Neuronal stem cell (in vitro differentiated cells): ENCODE measurements around the gene CUL3. TPM values are rescaled to one million over a fixed set of nuclear protein-coding genes. Genes with fewer than 3 reads are reported as not detected.

Experiments
- DNase-seq: peaks from one replicate; pipeline ENCODE4 v3.0.0-alpha.2; 2013; ENCODE audit warnings: low spot score
- H2AFZ ChIP-seq: one replicate; pipeline ENCODE4 v1.6.1; 2013; ENCODE audit warnings: mild to moderate bottlenecking, low read length, inconsistent platforms
- H2AK5ac ChIP-seq: 2 replicates; pipeline ENCODE4 v1.6.1; 2013; ENCODE audit warnings: low read depth, mild to moderate bottlenecking, inconsistent platforms, low read length, moderate library complexity, mixed read lengths
- H2BK120ac ChIP-seq: 2 replicates; pipeline ENCODE4 v1.6.1; 2013; ENCODE audit warnings: low read depth, mild to moderate bottlenecking, inconsistent platforms, low read length, moderate library complexity, mixed read lengths
- H2BK12ac ChIP-seq: one replicate; pipeline ENCODE4 v1.6.1; 2013; ENCODE audit warnings: low read length, inconsistent platforms
- H2BK15ac ChIP-seq: 2 replicates; pipeline ENCODE4 v1.6.1; 2013; ENCODE audit warnings: mild to moderate bottlenecking, low read length, inconsistent platforms, mixed read lengths
- H2BK5ac ChIP-seq: one replicate; pipeline ENCODE4 v1.6.1; 2013; ENCODE audit warnings: inconsistent platforms, mild to moderate bottlenecking, low read length, moderate library complexity
- H3K14ac ChIP-seq: one replicate; pipeline ENCODE4 v1.6.1; 2013; ENCODE audit warnings: low read length, inconsistent platforms
- H3K18ac ChIP-seq: 2 replicates; pipeline ENCODE4 v1.6.1; 2013; ENCODE audit warnings: low read length, inconsistent platforms
- H3K23ac ChIP-seq: 2 replicates; pipeline ENCODE4 v1.6.1; 2013; ENCODE audit warnings: low read depth, mild to moderate bottlenecking, mixed read lengths, low read length, inconsistent platforms; ENCODE audit not compliant: poor library complexity
- H3K27ac ChIP-seq: replicated peaks from 3 replicates; pipeline ENCODE4 v1.5.1; 2013; ENCODE audit warnings: low read length, inconsistent platforms
- H3K27me3 ChIP-seq, 3 experiments: 2 replicates each; pipeline ENCODE4 v1.6.1; 2013; ENCODE audit warnings: low read length in 3 of 3, mild to moderate bottlenecking in 2 of 3, inconsistent platforms in 1 of 3, low read depth in 1 of 3, mixed read lengths in 1 of 3, moderate library complexity in 1 of 3; ENCODE audit not compliant: control insufficient read depth in 3 of 3, insufficient read depth in 3 of 3
- H3K36me3 ChIP-seq, 2 donors: replicated peaks in 1 of 2; 2 replicates each; pipeline ENCODE4 v1.6.1; 2013; ENCODE audit warnings: low read length in 2 of 2; ENCODE audit not compliant: control insufficient read depth in 2 of 2, insufficient read depth in 2 of 2
- H3K4ac ChIP-seq: 2 replicates; pipeline ENCODE4 v1.6.1; 2013; ENCODE audit warnings: inconsistent platforms, mild to moderate bottlenecking, low read length, moderate library complexity
- H3K4me1 ChIP-seq, 2 donors: 1 replicate in 1 of 2; 2 replicates in 1 of 2; pipeline ENCODE4 v1.6.1; 2013; ENCODE audit warnings: low read length in 2 of 2, low read depth in 1 of 2; ENCODE audit not compliant: control insufficient read depth in 2 of 2, insufficient read depth in 1 of 2
- H3K4me2 ChIP-seq: one replicate; pipeline ENCODE4 v1.6.1; 2013; ENCODE audit warnings: mild to moderate bottlenecking, low read length, inconsistent platforms; ENCODE audit not compliant: insufficient read depth, poor library complexity, severe bottlenecking
- H3K4me3 ChIP-seq, 2 donors: 2 replicates each; pipeline ENCODE4 v1.5.1; 2013; ENCODE audit warnings: low read length in 2 of 2, mild to moderate bottlenecking in 2 of 2, inconsistent platforms in 1 of 2, moderate library complexity in 1 of 2
- H3K79me1 ChIP-seq: one replicate; pipeline ENCODE4 v1.6.1; 2013; ENCODE audit warnings: low read depth, mild to moderate bottlenecking, inconsistent platforms, low read length, moderate library complexity
- H3K9ac ChIP-seq: one replicate; pipeline ENCODE4 v1.6.1; 2013; ENCODE audit warnings: mild to moderate bottlenecking, low read depth, low read length, inconsistent platforms; ENCODE audit not compliant: poor library complexity
- H3K9me3 ChIP-seq, 2 donors: replicated peaks in 1 of 2; 2 replicates each; pipeline versions ENCODE3 to v1.6.1; 2013; ENCODE audit warnings: low read length in 2 of 2, mild to moderate bottlenecking in 2 of 2, inconsistent platforms in 1 of 2, low read depth in 1 of 2, mixed read lengths in 1 of 2, moderate library complexity in 1 of 2; ENCODE audit not compliant: control insufficient read depth in 2 of 2, insufficient read depth in 1 of 2
- H4K8ac ChIP-seq: one replicate; pipeline ENCODE4 v1.6.1; 2013; ENCODE audit warnings: low read depth, mild to moderate bottlenecking, inconsistent platforms, low read length, moderate library complexity
- H4K91ac ChIP-seq: one replicate; pipeline ENCODE4 v1.6.1; 2013; ENCODE audit warnings: low read length, low read depth, mild to moderate bottlenecking, inconsistent platforms; ENCODE audit not compliant: poor library complexity
- WGBS, 2 donors: extraction: QIAGEN DNeasy Blood & Tissue Kit; methylation state at CpG; one replicate each; pipeline ENCODE4 v1.1.7; 2013; ENCODE audit warnings: missing lambda C conversion rate in 2 of 2, mixed read lengths in 1 of 2; ENCODE audit not compliant: insufficient read length in 2 of 2, insufficient replicate concordance in 1 of 2; ENCODE audit errors: extremely low coverage in 2 of 2; 5-methylcytosine and 5-hydroxymethylcytosine counted together
- polyA plus RNA-seq, 2 experiments: library from polyadenylated mRNA; stranded (reverse); fragments of 200-250 nt; gene quantifications; one replicate each; pipeline ENCODE4 v1.2.3, GENCODE V29; 2013

Gene CUL3
- 101 TPM for polyA plus RNA-seq (2013, experiment 1 of 2)
- polyA plus RNA-seq (2013, experiment 2 of 2), result 101 TPM

DNA sequence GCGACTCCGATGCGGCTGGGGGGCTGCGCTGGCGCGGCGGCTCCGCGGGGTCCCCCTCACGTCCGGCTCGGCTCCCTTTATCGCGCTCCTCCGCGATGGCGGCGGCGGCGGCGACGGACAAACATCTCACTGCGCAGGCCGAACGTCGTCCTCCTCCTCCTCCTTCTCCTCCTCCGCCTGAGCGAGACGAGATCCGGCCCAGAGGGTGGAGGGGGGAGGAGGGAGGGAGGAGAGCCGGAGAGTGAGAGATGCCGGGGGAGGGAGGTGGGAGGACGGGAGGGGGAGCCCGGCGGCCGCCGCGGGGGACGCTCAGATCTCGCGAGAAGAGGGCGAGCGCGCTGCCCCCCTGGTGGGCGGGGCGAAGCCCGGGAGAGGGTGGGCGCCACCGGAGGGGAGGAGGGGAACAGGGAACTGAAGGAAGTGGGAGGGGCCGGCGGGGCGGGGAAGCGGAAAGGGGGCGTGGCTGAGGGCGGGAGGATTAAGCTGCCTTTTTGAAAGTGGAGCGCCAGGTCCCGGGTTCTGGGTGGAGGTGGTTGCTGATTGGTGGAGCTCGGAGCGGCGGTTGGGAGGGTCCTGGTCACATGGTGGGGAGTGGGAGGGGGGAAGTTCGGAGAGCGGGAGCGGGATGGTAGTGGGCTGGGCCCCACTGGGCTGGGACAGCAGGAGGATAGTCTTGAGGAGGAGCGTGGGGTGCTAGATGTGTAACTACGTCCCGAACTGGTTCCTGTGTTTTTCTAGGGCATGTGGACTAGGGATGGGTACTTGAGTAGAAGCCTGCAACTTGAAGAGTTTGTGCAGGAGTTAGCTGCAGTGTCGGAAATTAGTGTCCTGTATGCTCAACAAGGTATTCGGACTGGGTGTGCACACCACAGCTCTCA is at the start of gene CUL3:
Gene CUL3, minus strand, starts transcription at position 153 of the 878 bp plus-strand sequence. CDS start 354 bp downstream, outside the sequence.
- peak within 1 kb of the TSS; percentile 96 for H2AK5ac ChIP-seq
- H2AFZ ChIP-seq, result peak within 1 kb of the TSS; percentile 90
- peak within 1 kb of the TSS; percentile 90 for H3K27ac ChIP-seq
- no peaks in the 10 kb centered on the region for H3K79me1 ChIP-seq
- no peak within 1 kb of the TSS for H2BK12ac ChIP-seq
- peak within 1 kb of the TSS; percentile 75 for H2BK15ac ChIP-seq
- DNase-seq, result peak; percentile 99
- H3K4me1 ChIP-seq, result peaks cover 0 to 6% of the 10 kb centered on the region in 2 donors
- peak within 1 kb of the TSS; percentile 99 for H2BK5ac ChIP-seq
- H3K14ac ChIP-seq, result peak within 1 kb of the TSS; percentile 89
- peak within 1 kb of the TSS; percentile 100 for H3K18ac ChIP-seq
- H3K4ac ChIP-seq, result peak within 1 kb of the TSS; percentile 66
- H3K23ac ChIP-seq, result peak within 1 kb of the TSS; percentile 91
- no peaks in the 10 kb centered on the region for H3K27me3 ChIP-seq
- H3K4me2 ChIP-seq, result peak within 1 kb of the TSS; percentile 86
- WGBS, 2 donors, result no CpG with 5 or more reads among the region's 68 CpGs
- no peak within 1 kb of the TSS for H4K91ac ChIP-seq
- peak within 1 kb of the TSS; percentile 91 for H2BK120ac ChIP-seq
- peak within 1 kb of the TSS; percentile 98 for H3K9ac ChIP-seq
- peaks cover 2 to 28% of the 10 kb centered on the region in 2 donors for H3K36me3 ChIP-seq
- H3K9me3 ChIP-seq, result peaks cover 0 to 17% of the 10 kb centered on the region in 2 donors
- H3K4me3 ChIP-seq, result peak within 1 kb of the TSS; percentile 95 to 98
- peak within 1 kb of the TSS; percentile 43 for H4K8ac ChIP-seq

DNA sequence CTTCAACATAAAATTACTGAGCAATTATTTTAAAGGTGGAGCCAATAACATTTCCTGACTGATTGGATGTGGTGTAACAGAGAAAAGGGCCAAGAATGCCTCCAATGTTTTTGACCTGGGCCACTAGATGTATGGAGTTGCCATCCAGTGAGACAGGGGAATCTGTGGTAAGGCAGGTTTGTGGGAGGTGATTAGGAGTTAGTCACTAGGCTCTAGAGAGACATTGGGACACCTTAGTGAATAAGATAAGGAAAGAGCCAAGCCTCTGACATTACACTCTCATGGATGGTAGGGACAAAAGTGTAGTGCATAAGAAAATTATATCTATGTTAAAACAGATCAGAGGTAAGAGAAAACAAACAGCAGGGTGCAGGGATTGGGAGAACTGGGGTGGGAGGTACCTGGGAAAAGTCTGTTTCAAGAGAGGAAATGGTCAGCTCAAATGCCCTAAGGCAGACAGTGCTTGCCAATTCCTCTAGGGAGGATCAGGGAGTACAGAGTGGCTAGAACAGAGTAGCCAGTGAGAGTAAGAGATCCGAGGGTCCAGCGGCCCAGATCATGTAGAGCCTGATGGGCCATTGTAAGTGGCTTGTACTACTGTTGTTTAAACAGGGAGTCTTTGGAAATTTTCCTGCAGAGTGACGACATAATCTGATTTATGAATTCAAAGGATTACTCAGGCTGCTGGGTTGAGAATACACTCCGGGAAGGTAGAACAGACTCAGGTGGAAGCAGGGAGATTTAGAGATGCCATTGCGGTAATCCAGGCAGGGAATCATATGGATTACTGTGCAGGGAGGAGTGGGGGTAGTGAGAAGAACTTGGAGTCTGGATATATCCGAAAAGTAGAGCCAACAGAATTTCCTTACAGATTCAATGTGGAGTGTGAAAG is 45.7 kb upstream of the CUL3 start:
- H2BK12ac ChIP-seq, result no peak overlapping the region
- no peak overlapping the region for H3K4ac ChIP-seq
- H4K91ac ChIP-seq, result no peak overlapping the region
- H3K4me2 ChIP-seq, result peak overlapping the region; percentile 11
- H2BK5ac ChIP-seq, result no peak overlapping the region
- no peak overlapping the region for H4K8ac ChIP-seq
- no peak overlapping the region for H2BK15ac ChIP-seq
- no CpG with 5 or more reads among the region's 6 CpGs for WGBS, 2 donors
- H2AK5ac ChIP-seq, result no peak overlapping the region
- no peak overlapping the region for H3K23ac ChIP-seq
- H3K4me3 ChIP-seq, result no peak overlapping the region
- H3K27me3 ChIP-seq, result no peaks in the 10 kb centered on the region
- H3K79me1 ChIP-seq, result peaks cover 2% of the 10 kb centered on the region
- H2AFZ ChIP-seq, result no peak overlapping the region
- no peaks in the 10 kb centered on the region for H3K4me1 ChIP-seq
- H3K18ac ChIP-seq, result no peak overlapping the region
- no peak overlapping the region for H3K9ac ChIP-seq
- no peaks in the 10 kb centered on the region for H3K36me3 ChIP-seq
- no peak overlapping the region for H3K14ac ChIP-seq
- no peaks in the 10 kb centered on the region for H3K9me3 ChIP-seq
- DNase-seq, result no peak
- no peak overlapping the region for H3K27ac ChIP-seq
- H2BK120ac ChIP-seq, result no peak overlapping the region

- no peak overlapping the region for H3K27ac ChIP-seq
- no peak overlapping the region for H2AFZ ChIP-seq
- no peak overlapping the region for H3K18ac ChIP-seq
- H2BK120ac ChIP-seq, result no peak overlapping the region
- H4K91ac ChIP-seq, result no peak overlapping the region
- no peak overlapping the region for H4K8ac ChIP-seq
- H3K4me2 ChIP-seq, result no peak overlapping the region
- no peak overlapping the region for H2BK12ac ChIP-seq
- H2AK5ac ChIP-seq, result no peak overlapping the region
- H3K4ac ChIP-seq, result no peak overlapping the region
- peaks cover 2% of the 10 kb centered on the region for H3K79me1 ChIP-seq
- no peak overlapping the region for H3K23ac ChIP-seq
- no peak overlapping the region for H3K4me3 ChIP-seq
- no CpG with 5 or more reads among the region's 3 CpGs for WGBS, 2 donors
- no peak overlapping the region for H2BK5ac ChIP-seq
- no peak for DNase-seq
- no peak overlapping the region for H3K9ac ChIP-seq
- no peaks in the 10 kb centered on the region for H3K4me1 ChIP-seq
- no peaks in the 10 kb centered on the region for H3K27me3 ChIP-seq
- H3K14ac ChIP-seq, result no peak overlapping the region
- H3K36me3 ChIP-seq, result no peaks in the 10 kb centered on the region
- no peak overlapping the region for H2BK15ac ChIP-seq
- no peaks in the 10 kb centered on the region for H3K9me3 ChIP-seq
Measured at GRCh38 chr2:224628416-224628815, 43.3 kb upstream of the CUL3 start.
